ENCODE measurements around the gene C16orf54.

GRCh38 chr16:29794231-29794710 is 48.5 kb upstream of the C16orf54 start:
- TF ChIP-seq EP300 (IDR thresholded peaks at IDR 0.05; ENCODE audit: borderline replicate concordance) (no peak), TAF1 (IDR thresholded peaks at IDR 0.05; ENCODE audit: low read depth) (no peak), YY1 (IDR thresholded peaks at IDR 0.05; ENCODE audit: low read depth) (no peak), TCF12 (IDR thresholded peaks at IDR 0.05; ENCODE audit: low read depth) (no peak), ZBTB7A (IDR thresholded peaks at IDR 0.05; ENCODE audit: low read depth) (no peak), RAD21 (IDR thresholded peaks at IDR 0.05; ENCODE audit: low read depth) (no peak), USF1 (IDR thresholded peaks at IDR 0.05) (no peak), NFIC (IDR thresholded peaks at IDR 0.05) (no peak), TEAD4 (IDR thresholded peaks at IDR 0.05) (no peak), EGR1 (IDR thresholded peaks at IDR 0.05) (no peak), FOXM1 (IDR thresholded peaks at IDR 0.05; ENCODE audit: borderline replicate concordance, low read depth) (no peak), CEBPB (IDR thresholded peaks at IDR 0.05) (no peak)
- TF ChIP-seq, protein P1, sequence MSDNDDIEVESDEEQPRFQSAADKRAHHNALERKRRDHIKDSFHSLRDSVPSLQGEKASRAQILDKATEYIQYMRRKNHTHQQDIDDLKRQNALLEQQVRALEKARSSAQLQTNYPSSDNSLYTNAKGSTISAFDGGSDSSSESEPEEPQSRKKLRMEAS (IDR thresholded peaks at IDR 0.05): no peak
- TF ChIP-seq, protein P2, sequence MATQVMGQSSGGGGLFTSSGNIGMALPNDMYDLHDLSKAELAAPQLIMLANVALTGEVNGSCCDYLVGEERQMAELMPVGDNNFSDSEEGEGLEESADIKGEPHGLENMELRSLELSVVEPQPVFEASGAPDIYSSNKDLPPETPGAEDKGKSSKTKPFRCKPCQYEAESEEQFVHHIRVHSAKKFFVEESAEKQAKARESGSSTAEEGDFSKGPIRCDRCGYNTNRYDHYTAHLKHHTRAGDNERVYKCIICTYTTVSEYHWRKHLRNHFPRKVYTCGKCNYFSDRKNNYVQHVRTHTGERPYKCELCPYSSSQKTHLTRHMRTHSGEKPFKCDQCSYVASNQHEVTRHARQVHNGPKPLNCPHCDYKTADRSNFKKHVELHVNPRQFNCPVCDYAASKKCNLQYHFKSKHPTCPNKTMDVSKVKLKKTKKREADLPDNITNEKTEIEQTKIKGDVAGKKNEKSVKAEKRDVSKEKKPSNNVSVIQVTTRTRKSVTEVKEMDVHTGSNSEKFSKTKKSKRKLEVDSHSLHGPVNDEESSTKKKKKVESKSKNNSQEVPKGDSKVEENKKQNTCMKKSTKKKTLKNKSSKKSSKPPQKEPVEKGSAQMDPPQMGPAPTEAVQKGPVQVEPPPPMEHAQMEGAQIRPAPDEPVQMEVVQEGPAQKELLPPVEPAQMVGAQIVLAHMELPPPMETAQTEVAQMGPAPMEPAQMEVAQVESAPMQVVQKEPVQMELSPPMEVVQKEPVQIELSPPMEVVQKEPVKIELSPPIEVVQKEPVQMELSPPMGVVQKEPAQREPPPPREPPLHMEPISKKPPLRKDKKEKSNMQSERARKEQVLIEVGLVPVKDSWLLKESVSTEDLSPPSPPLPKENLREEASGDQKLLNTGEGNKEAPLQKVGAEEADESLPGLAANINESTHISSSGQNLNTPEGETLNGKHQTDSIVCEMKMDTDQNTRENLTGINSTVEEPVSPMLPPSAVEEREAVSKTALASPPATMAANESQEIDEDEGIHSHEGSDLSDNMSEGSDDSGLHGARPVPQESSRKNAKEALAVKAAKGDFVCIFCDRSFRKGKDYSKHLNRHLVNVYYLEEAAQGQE (IDR thresholded peaks at IDR 0.05; ENCODE audit: low read depth): no peak

Measured in Ishikawa (cell line).